Regular cardiac myocyte (primary cell): ENCODE results near the gene HCN2. TPM values are rescaled to one million over a fixed set of nuclear protein-coding genes. Genes with fewer than 3 reads are reported as not detected.

ENCODE experiments used
- total RNA-seq: library from RNA; depleted of rRNA; stranded (reverse); fragments of >200 nt; gene quantifications from 2 replicates; pipeline ENCODE4 v1.2.3, GENCODE V29; 2014

HCN2 gene
- 1.1 and 1.2 TPM in 2 replicates for total RNA-seq

GRCh38 chr19:589693-590395, at the start of gene HCN2:
TSS of gene HCN2 (plus strand) at chr19:589881. CDS start at chr19:589946, 65 bp downstream.

GRCh38 chr19:543910-544608, 45.6 kb upstream of the HCN2 start, which contains the start of gene GZMM:
TSS of gene GZMM (plus strand) at chr19:544053. CDS start at chr19:544072, 19 bp downstream.

GRCh38 chr19:572140-572742, 17.4 kb upstream of the HCN2 start, which contains the start of gene BSG:
TSS of gene BSG (plus strand) at chr19:572596. CDS start at chr19:572635, 39 bp downstream.

GRCh38 chr19:633068-633785, 43.5 kb downstream of the HCN2 start, which contains the start of gene POLRMT:
TSS of gene POLRMT (minus strand) at chr19:633537. CDS start at chr19:633512, 25 bp downstream.

DNA sequence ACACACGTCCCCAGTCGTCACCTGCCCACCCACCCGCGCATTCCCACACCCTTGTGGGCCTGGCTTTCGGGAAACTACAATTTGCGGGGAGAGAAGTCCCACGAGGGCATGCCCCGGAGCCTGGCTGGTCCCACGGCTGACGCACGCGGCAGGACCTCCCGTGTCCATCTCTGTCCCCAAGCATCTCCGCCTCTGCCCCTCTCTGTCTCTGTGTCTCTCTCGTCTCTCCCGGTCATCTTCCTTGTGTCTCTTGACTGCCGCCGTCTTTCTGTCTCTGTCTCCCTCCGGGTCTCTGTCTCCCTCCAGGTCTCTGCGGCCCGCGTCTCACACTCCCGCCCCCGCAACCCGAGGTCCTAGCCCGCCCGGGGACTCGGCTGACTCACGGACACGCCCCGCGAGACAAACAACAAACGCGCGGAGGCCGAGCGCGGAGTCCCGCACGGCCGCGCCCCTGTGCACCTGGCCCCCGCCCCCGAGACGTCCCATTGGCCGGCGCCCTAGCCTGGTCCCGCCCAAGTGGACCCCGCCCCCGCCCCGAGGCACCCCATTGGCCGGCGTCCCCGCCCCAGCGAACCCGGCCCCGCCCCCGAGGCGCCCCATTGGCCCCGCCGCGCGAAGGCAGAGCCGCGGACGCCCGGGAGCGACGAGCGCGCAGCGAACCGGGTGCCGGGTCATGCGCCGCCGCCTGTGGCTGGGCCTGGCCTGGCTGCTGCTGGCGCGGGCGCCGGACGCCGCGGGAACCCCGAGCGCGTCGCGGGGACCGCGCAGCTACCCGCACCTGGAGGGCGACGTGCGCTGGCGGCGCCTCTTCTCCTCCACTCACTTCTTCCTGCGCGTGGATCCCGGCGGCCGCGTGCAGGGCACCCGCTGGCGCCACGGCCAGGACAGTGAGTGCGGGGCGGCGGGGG, 49.8 kb downstream of the HCN2 start, which contains the start of gene FGF22:
Gene FGF22, plus strand, starts transcription at position 627 of the 908 bp plus-strand sequence. Its CDS starts 47 bp downstream, at position 674.

DNA sequence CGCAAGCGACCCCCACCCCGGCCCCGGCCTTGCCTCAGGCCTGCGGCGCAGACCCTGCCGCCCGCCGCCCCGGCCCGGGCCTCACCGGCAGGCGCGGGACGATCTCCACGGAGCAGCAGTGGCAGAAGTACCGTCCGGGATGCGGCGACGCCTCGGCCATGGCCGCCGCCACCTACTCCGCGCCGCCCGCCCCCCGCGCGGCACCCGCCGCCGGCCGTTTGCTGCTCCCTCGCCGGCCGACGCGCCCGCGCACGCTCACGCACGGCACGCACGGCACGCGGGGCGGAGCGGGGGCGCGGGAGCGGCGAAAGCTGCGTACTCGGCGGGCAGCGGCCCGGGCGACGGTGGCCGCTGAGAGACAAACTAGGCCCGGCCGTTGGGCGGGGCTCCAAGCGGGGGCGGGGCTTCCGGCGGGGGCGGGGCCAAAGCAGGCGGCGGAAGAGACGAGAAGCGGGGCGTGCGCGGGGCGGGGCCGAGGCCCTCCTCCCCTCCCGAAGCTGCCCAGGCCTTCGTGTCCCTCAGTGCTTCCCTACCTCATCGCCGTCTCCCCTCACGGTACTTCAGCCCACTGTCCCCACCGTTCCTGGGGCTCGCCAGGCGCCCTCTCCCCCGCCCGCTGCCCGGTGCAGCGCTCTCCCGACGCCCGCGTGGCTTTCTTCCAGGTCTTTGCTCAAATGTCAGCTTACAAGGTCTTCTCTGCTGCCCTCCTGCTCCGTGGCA, 73.4 kb downstream of the HCN2 start, which contains the start of gene RNF126:
Gene RNF126, minus strand, starts transcription at position 253 of the 720 bp plus-strand sequence. Its CDS starts 93 bp downstream, at position 160.

Other genes starting within 250 kb of the HCN2 start
- 10.1 and 16.5 TPM in 2 replicates for gene MIER2, start 245.1 kb upstream of the HCN2 start, total RNA-seq
- under 0.01 TPM in 2 replicates for gene C2CD4C, start 180.7 kb upstream of the HCN2 start, total RNA-seq
- 1.4 TPM in 1 of 2 replicates, not detected in the other for gene SHC2, start 128.8 kb upstream of the HCN2 start, total RNA-seq
- under 0.01 TPM in 1 of 2 replicates, not detected in the other for gene MADCAM1, start 93.4 kb upstream of the HCN2 start, total RNA-seq
- 29.3 and 31.3 TPM in 2 replicates for gene TPGS1, start 82.4 kb upstream of the HCN2 start, total RNA-seq
- gene CDC34, start 58.1 kb upstream of the HCN2 start, total RNA-seq: 51.3 and 78.8 TPM in 2 replicates
- gene GZMM, start 45.8 kb upstream of the HCN2 start, total RNA-seq: 0.28 TPM in 1 of 2 replicates, not detected in the other
- 181 and 379 TPM in 2 replicates for gene BSG, start 17.3 kb upstream of the HCN2 start, total RNA-seq
- 23.7 and 32.0 TPM in 2 replicates for gene POLRMT, start 43.7 kb downstream of the HCN2 start, total RNA-seq
- gene FGF22, start 50.0 kb downstream of the HCN2 start, total RNA-seq: not detected in 2 replicates
- gene RNF126, start 73.3 kb downstream of the HCN2 start, total RNA-seq: 22.0 and 32.0 TPM in 2 replicates
- gene FSTL3, start 86.5 kb downstream of the HCN2 start, total RNA-seq: 52.0 and 68.5 TPM in 2 replicates
- gene PRSS57, start 105.6 kb downstream of the HCN2 start, total RNA-seq: not detected in 2 replicates
- gene PALM, start 119.1 kb downstream of the HCN2 start, total RNA-seq: 3.8 and 13.8 TPM in 2 replicates
- 0.19 and 0.85 TPM in 2 replicates for gene MISP, start 161.2 kb downstream of the HCN2 start, total RNA-seq
- 56.9 and 163 TPM in 2 replicates for gene PTBP1, start 207.6 kb downstream of the HCN2 start, total RNA-seq
- 0.56 TPM in 1 of 2 replicates, not detected in the other for gene PLPPR3, start 232.1 kb downstream of the HCN2 start, total RNA-seq
- gene AZU1, start 238.0 kb downstream of the HCN2 start, total RNA-seq: not detected in 2 replicates